Keratinocyte (primary cell): Measurements from ENCODE around the gene CRB2.
"Not testable (repeated sequence)": the region's sequence is repeated elsewhere in the genome, so short reads cannot be mapped to it uniquely, and the experiment has no call there.

Experiments
- CTCF ChIP-seq, 3 experiments: IDR thresholded peaks in 1 of 3; conservative IDR thresholded peaks in 1 of 3; optimal IDR thresholded peaks in 1 of 3; 2 replicates in 2 of 3; 3 replicates in 1 of 3; pipeline versions ENCODE3 to v1.5.1; 2011; ENCODE audit warnings: low read length in 3 of 3, mild to moderate bottlenecking in 3 of 3, moderate library complexity in 2 of 3, control low read depth in 1 of 3, inconsistent platforms in 1 of 3; ENCODE audit not compliant: insufficient read depth in 2 of 3; ENCODE audit errors: extremely low read depth in 1 of 3
- EZH2 ChIP-seq: IDR thresholded peaks from one replicate; pipeline ENCODE4 v1.6.1; 2012; ENCODE audit warnings: inconsistent platforms, mild to moderate bottlenecking, low read length, moderate library complexity

- TF ChIP-seq CTCF (optimal IDR thresholded peaks at IDR 0.05 in 1 of 3, IDR thresholded peaks at IDR 0.05 in 1 of 3, conservative IDR thresholded peaks at IDR 0.05 in 1 of 3; ENCODE audit: extremely low read depth in 1 of 3, insufficient read depth in 2 of 3, low read length in 3 of 3); EZH2: not testable (repeated sequence)
Measured at GRCh38 chr9:123398938-123399337, 42.9 kb downstream of the CRB2 start.
